ENCODE results near the gene RAPGEF6. TPM values are rescaled to one million over a fixed set of nuclear protein-coding genes. Genes with fewer than 3 reads are reported as not detected.

RAPGEF6 gene
- total RNA-seq, 1 donor from 2014 or later: 16.9 TPM

DNA sequence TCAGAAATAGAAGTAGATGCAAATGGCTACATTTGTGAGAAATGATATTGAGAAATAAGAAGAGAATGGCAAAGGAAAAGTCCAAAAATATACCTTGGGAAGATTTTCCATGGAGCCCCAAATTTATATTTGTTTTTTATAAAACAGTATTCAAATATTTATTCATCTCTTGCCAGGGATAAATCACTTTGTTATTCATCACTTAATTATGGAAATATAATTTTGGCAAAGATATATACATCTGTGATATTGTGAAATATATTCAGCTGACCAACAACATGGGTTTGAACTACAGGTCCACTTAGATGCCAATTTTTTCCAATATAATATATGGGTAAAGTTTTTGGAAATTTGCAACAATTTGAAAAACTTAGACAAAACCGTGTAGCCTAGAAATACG, 19.7 kb upstream of the RAPGEF6 start:
- TF ChIP-seq, protein P1, sequence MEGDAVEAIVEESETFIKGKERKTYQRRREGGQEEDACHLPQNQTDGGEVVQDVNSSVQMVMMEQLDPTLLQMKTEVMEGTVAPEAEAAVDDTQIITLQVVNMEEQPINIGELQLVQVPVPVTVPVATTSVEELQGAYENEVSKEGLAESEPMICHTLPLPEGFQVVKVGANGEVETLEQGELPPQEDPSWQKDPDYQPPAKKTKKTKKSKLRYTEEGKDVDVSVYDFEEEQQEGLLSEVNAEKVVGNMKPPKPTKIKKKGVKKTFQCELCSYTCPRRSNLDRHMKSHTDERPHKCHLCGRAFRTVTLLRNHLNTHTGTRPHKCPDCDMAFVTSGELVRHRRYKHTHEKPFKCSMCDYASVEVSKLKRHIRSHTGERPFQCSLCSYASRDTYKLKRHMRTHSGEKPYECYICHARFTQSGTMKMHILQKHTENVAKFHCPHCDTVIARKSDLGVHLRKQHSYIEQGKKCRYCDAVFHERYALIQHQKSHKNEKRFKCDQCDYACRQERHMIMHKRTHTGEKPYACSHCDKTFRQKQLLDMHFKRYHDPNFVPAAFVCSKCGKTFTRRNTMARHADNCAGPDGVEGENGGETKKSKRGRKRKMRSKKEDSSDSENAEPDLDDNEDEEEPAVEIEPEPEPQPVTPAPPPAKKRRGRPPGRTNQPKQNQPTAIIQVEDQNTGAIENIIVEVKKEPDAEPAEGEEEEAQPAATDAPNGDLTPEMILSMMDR (IDR thresholded peaks at IDR 0.05; ENCODE audit: unreplicated experiment): no peak
- Mint-ChIP-seq H3K4me3 (ENCODE audit: unreplicated experiment) (no peak overlapping the region), H3K4me1 (ENCODE audit: unreplicated experiment) (no peaks in the 10 kb centered on the region), H3K9me3 (ENCODE audit: unreplicated experiment) (no peaks in the 10 kb centered on the region), H3K36me3 (ENCODE audit: low read depth, unreplicated experiment) (peaks cover 28% of the 10 kb centered on the region), H3K27me3 (ENCODE audit: unreplicated experiment) (peaks cover 3% of the 10 kb centered on the region), H3K27ac (ENCODE audit: unreplicated experiment) (no peak overlapping the region)
- no peak for DNase-seq (ENCODE audit: low spot score)

DNA sequence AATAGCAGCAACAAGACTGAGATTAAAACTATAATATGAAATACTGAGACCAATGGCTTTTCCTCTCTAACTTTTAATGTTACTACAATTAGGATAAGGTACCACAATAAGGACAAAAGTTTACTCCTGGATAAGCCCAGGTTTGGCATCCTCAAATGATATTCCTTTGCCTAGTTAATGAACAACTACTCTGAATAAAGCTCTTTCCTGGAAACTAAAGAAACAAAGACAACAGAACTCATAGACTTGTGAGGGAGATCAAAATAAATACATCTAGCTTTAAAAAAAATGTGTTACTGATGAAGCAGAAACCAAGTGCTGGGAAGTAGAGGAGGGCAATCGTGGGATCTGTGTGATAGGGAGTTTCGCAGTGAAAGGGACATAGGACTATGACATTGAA, 19.3 kb upstream of the RAPGEF6 start:
- Mint-ChIP-seq H3K4me1 (ENCODE audit: unreplicated experiment) (no peaks in the 10 kb centered on the region), H3K9me3 (ENCODE audit: unreplicated experiment) (no peaks in the 10 kb centered on the region), H3K27ac (ENCODE audit: unreplicated experiment) (no peak overlapping the region), H3K36me3 (ENCODE audit: low read depth, unreplicated experiment) (peaks cover 24% of the 10 kb centered on the region), H3K27me3 (ENCODE audit: unreplicated experiment) (peaks cover 1% of the 10 kb centered on the region), H3K4me3 (ENCODE audit: unreplicated experiment) (no peak overlapping the region)
- no peak for DNase-seq (ENCODE audit: low spot score)
- TF ChIP-seq, protein P1 (IDR thresholded peaks at IDR 0.05; ENCODE audit: unreplicated experiment): no peak

DNA sequence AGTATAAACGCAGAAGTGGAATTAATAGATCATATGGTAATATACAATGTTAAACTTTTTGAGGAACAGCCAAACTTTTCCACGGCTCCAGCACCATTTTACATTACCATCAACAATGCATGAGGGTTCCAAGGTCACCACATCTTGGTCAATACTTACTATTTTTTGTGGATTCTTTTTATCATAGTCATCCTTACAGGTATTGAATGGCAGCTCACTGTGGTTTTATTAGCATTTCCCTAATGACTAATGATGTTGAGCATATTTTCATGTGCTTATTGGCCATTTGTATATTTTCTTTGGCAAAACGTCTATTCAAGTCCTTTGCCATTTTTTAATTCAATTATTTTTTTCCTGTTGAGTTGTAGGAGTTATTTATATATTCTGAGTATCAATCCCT, 14.1 kb upstream of the RAPGEF6 start:
- Mint-ChIP-seq H3K4me3 (ENCODE audit: unreplicated experiment) (no peak overlapping the region), H3K9me3 (ENCODE audit: unreplicated experiment) (no peaks in the 10 kb centered on the region), H3K27me3 (ENCODE audit: unreplicated experiment) (no peaks in the 10 kb centered on the region), H3K4me1 (ENCODE audit: unreplicated experiment) (no peaks in the 10 kb centered on the region), H3K36me3 (ENCODE audit: low read depth, unreplicated experiment) (peaks cover 10% of the 10 kb centered on the region), H3K27ac (ENCODE audit: unreplicated experiment) (no peak overlapping the region)
- no peak for DNase-seq (ENCODE audit: low spot score)
- TF ChIP-seq, protein P1 (IDR thresholded peaks at IDR 0.05; ENCODE audit: unreplicated experiment): no peak

DNA sequence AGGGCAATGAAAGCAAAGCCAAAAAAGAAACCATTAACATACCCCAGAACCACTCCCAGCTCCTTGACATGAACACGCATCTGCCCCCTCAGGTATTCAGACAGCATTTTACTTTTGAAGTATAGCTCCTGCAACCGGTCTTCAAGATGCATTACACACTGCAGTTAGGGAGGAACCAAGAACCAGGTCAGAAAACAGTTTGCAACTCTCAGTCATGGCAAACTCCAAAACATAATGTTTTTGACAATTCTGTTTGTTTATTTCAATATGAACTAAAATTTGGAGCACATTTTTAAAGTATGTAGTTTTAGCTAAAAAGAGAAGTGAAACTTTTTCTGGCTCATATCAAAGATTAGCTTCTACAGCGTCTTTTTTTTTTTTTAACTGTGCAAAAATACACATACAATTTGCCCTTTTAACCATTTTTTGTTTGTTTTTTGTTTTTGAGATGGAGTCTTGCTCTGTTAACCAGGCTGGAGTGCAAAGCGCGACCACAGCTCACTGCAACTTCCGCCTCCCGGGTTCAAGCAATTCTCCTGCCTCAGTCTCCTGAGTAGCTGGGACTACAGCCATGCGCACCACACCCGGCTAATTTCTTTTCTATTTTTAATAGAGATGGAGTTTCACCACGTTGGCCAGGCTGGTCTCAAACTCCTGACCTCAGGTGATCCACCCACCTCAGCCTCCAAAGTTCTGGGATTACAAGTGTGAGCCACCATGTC, 12.2 kb upstream of the RAPGEF6 start:
- H3K9me3 Mint-ChIP-seq (ENCODE audit: unreplicated experiment): no peaks in the 10 kb centered on the region
- H3K36me3 Mint-ChIP-seq (ENCODE audit: low read depth, unreplicated experiment): peaks cover 10% of the 10 kb centered on the region
- DNase-seq (ENCODE audit: low spot score): no peak
- no peaks in the 10 kb centered on the region for H3K27me3 Mint-ChIP-seq (ENCODE audit: unreplicated experiment)
- H3K4me1 Mint-ChIP-seq (ENCODE audit: unreplicated experiment): no peaks in the 10 kb centered on the region
- no peak overlapping the region for H3K27ac Mint-ChIP-seq (ENCODE audit: unreplicated experiment)
- H3K4me3 Mint-ChIP-seq (ENCODE audit: unreplicated experiment): no peak overlapping the region
- TF ChIP-seq, protein P1 (IDR thresholded peaks at IDR 0.05; ENCODE audit: unreplicated experiment): no peak

DNA sequence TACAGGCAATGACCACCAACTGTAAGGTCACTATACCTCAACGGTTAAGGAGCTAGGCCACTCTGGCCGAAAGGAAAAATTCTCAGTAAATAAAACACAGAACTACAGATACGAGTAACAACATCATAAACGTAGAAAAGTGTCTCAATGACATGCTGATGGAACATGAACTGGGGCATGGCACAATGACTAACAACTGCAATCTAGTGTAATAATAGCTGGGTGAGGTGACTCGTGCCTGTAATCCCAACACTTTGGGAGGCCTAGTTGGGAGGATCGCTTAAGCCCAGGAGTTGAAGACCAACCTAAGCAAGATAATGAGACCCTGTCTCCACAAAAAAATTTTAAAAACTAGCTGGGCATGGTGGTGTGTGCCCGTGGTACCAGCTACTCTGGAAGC, 9.8 kb upstream of the RAPGEF6 start:
- TF ChIP-seq, protein P1 (IDR thresholded peaks at IDR 0.05; ENCODE audit: unreplicated experiment): no peak
- DNase-seq (ENCODE audit: low spot score): no peak
- no peaks in the 10 kb centered on the region for H3K36me3 Mint-ChIP-seq (ENCODE audit: low read depth, unreplicated experiment)
- H3K9me3 Mint-ChIP-seq (ENCODE audit: unreplicated experiment): no peaks in the 10 kb centered on the region
- no peak overlapping the region for H3K27ac Mint-ChIP-seq (ENCODE audit: unreplicated experiment)
- peaks cover 9% of the 10 kb centered on the region for H3K4me1 Mint-ChIP-seq (ENCODE audit: unreplicated experiment)
- no peak overlapping the region for H3K4me3 Mint-ChIP-seq (ENCODE audit: unreplicated experiment)
- no peaks in the 10 kb centered on the region for H3K27me3 Mint-ChIP-seq (ENCODE audit: unreplicated experiment)

Measured in endothelial cell (in vitro differentiated cells).